ENCODE measurements around the gene SMIM12.
A peak's percentile ranks its signal among the peaks of the same experiment; 100 is the strongest.

Gene SMIM12

DNA sequence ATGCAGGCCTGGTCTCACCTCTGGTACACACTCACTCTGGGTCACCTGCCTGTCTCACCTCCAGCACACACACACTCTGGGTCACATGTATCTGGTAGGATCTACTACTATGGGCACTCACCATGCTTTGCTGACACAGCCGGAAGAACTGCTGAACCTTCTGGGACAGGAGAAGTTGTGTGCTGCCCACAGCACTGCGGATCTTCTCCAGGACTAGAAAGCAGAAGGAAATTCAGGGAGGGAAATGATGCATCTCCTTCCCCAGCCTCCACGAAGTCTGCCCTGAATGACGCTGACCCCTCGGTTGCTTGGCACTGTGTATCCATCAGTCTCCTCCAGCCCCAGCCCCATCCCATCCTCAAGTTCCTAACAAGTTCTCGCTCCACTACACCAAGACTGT, 7.9 kb upstream of the SMIM12 start:
- ATAC-seq (ENCODE audit: low read depth) (no peak), DNase-seq (ENCODE audit: low spot score in 2 of 2) (no peak)
- H3K36me3 Mint-ChIP-seq, result peaks cover 2% of the 10 kb centered on the region
- peaks cover 7% of the 10 kb centered on the region for H3K4me1 Mint-ChIP-seq
- H3K9me3 Mint-ChIP-seq, result no peaks in the 10 kb centered on the region
- no peaks in the 10 kb centered on the region for H3K27me3 Mint-ChIP-seq
- H3K4me3 Mint-ChIP-seq, result peak overlapping the region; percentile 54
- peak overlapping the region; percentile 43 for H3K27ac Mint-ChIP-seq

DNA sequence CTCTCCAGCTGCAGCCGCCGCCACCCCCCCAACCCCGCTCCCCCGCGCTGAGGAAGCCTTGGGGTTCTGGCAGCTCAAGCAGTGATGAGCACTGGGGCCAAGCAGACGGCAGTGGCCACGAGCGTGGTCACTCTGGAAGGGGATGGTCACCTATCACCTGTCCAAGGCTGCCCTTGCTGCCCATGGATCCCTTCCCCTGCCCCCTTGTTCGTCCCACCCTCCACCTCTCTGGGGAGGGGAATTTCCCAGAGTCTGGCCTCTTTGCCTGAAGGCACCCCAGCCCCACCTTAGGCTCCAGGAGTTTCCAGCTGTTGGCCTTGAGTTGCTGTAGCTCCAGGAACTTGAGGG, 7.2 kb upstream of the SMIM12 start:
- no peaks in the 10 kb centered on the region for H3K36me3 Mint-ChIP-seq
- no peak for ATAC-seq (ENCODE audit: low read depth)
- H3K27ac Mint-ChIP-seq, result peak overlapping the region; percentile 68
- H3K27me3 Mint-ChIP-seq, result no peaks in the 10 kb centered on the region
- no peaks in the 10 kb centered on the region for H3K9me3 Mint-ChIP-seq
- DNase-seq (ENCODE audit: low spot score in 2 of 2), result no peak
- peaks cover 7% of the 10 kb centered on the region for H3K4me1 Mint-ChIP-seq
- H3K4me3 Mint-ChIP-seq, result peak overlapping the region; percentile 87

DNA sequence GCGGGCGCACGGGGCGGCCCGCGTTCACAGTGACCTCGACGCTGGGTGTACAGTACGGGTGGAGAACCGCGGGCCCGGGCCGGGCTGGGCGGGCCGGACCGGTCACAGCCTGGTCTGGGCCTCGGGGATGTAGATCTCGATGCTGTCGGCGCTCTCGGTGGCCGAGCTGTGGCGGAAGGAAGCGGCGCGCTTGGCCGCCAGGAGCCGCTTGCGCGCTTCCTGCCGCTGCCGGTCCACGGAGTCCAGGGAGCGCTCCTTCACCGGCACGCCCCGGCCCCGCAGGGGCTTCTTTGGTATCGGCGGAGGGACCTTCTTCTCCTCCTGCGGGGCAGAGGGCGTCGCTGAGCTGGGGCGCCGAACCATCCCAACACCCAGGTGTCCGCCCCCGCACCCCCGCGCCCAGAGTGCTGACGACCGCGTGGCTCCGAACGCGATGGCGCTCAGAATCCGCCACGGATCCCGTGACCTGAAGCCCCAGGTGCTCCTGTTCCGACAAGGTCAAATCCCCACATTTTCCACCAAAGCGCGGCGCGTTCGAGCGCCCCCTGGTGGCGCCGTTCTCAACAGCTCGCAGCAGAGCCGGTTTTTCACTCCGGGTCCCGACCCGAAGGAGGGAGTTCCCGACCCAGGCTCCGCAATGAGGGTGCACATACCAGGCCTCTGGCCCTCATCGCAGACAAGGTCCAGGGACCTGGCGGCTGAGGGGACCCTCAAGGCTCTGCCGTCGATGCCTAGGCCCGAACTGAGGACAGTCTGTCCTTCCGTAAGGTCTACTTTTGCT, 6.6 kb upstream of the SMIM12 start:
- no peaks in the 10 kb centered on the region for H3K9me3 Mint-ChIP-seq
- peaks cover 7% of the 10 kb centered on the region for H3K4me1 Mint-ChIP-seq
- H3K36me3 Mint-ChIP-seq, result no peaks in the 10 kb centered on the region
- DNase-seq (ENCODE audit: low spot score in 2 of 2) (peak; percentile 94 to 97), ATAC-seq (ENCODE audit: low read depth) (peak; percentile 78)
- H3K27me3 Mint-ChIP-seq, result no peaks in the 10 kb centered on the region
- H3K27ac Mint-ChIP-seq, result peak overlapping the region; percentile 68
- H3K4me3 Mint-ChIP-seq, result peak overlapping the region; percentile 87

DNA sequence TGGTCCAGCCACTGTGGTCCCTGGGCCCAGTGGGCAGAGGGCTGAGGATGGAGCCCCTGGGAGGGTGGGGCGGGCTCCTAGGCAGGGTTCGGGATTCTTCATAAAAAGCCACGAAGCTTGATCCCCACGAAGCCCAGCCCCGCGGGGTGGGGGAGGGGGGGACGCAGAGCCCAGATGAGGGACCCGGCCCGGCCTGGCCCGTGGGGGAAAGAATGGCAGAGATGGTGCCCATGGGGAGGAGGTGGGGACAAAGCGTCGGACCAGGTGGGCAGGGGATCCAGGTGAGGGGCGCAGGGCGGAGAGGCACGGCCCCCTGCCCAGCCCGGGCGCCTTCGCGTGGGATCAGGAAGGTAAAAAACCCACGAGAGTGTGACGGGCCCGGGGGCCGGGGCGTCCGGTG, 6.0 kb upstream of the SMIM12 start:
- H3K4me3 Mint-ChIP-seq, result peak overlapping the region; percentile 78
- no peaks in the 10 kb centered on the region for H3K9me3 Mint-ChIP-seq
- peaks cover 7% of the 10 kb centered on the region for H3K4me1 Mint-ChIP-seq
- no peak for ATAC-seq (ENCODE audit: low read depth)
- DNase-seq (ENCODE audit: low spot score in 2 of 2), result no peak
- no peaks in the 10 kb centered on the region for H3K27me3 Mint-ChIP-seq
- peak overlapping the region; percentile 68 for H3K27ac Mint-ChIP-seq
- H3K36me3 Mint-ChIP-seq, result no peaks in the 10 kb centered on the region

DNA sequence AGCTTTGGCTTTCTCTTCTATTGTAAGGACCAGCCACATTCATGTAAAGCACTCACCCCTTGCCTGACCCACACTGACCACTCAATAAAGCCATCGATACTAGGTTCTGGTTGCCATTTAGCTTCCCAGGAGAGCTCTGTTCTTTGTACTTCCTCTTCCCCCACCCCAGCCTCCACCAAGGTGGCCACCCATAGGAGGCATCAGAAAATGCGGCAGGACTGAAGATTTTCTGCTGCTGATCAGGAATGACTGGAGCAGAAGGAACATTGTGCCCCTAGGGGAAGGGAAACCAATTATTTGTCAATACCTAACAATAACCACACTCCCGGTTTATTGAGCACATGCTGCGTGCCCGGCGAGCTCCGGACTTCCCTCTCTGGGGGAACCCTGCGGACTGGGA, 5.2 kb upstream of the SMIM12 start:
- Mint-ChIP-seq H3K4me3 (peak overlapping the region; percentile 80), H3K4me1 (peaks cover 13% of the 10 kb centered on the region), H3K36me3 (no peaks in the 10 kb centered on the region)

DNA sequence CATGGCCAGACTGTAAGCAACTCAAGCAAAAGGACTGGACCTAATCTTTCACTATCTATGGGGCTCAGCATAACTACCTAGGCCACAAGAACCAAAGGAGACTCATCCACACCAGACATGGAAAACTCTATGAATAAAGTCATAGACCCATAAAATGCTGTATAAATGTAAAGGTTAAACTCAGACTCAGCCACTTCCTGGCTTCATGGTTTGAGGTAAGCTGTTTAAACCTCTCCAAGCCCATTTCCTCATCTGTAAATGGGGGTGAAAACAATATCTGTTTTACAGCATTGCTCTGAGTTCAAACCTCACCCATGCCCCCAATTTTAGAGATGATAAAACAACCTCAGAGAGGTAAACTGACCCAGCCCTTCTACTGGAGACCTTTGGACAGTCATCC, 4.0 kb upstream of the SMIM12 start:
- Mint-ChIP-seq H3K27me3 (no peaks in the 10 kb centered on the region), H3K27ac (no peak overlapping the region), H3K4me1 (peaks cover 21% of the 10 kb centered on the region), H3K4me3 (no peak overlapping the region), H3K9me3 (no peaks in the 10 kb centered on the region), H3K36me3 (no peaks in the 10 kb centered on the region)
- ATAC-seq (ENCODE audit: low read depth), result no peak
- DNase-seq (ENCODE audit: low spot score in 2 of 2), result no peak

More for the DNA sequence above, 5.2 kb upstream of the SMIM12 start:
- H3K9me3 Mint-ChIP-seq, result no peaks in the 10 kb centered on the region
- H3K27ac Mint-ChIP-seq, result peak overlapping the region; percentile 68
- H3K27me3 Mint-ChIP-seq, result no peaks in the 10 kb centered on the region
- ATAC-seq (ENCODE audit: low read depth) (no peak), DNase-seq (ENCODE audit: low spot score in 2 of 2) (no peak)

DNA sequence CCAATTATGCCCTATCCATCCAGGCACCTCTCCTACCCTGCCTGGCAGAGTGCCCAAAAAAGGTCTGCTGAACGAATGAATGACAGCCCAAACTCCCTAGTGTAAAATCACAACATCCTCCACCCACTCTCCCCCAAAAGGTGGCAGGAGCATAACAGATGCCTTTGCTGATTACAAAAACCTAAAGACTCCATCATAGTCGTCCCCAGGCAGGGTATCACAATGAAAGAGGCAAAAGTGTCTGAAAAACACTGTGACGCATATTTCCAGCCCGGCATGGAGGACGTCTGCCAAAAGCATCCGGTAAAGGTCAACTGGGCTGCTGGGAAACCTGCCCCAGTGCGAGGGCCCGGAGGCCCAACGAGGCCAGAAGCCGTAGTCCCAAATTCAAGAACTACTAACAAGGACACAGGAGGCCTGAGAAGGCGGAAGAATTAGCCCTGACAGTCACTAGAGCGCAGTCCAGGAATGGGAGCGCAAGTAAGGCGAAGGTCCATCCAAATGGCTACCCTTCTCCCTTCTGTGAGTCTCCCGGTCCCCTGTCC, 576 bp downstream of the SMIM12 start:
- peak; percentile 16 to 20 for DNase-seq (ENCODE audit: low spot score in 2 of 2)
- no peaks in the 10 kb centered on the region for H3K9me3 Mint-ChIP-seq
- H3K27ac Mint-ChIP-seq, result peak overlapping the region; percentile 78
- peaks cover 3% of the 10 kb centered on the region for H3K36me3 Mint-ChIP-seq
- H3K4me1 Mint-ChIP-seq, result peaks cover 23% of the 10 kb centered on the region
- H3K27me3 Mint-ChIP-seq, result no peaks in the 10 kb centered on the region
- ATAC-seq (ENCODE audit: low read depth), result peak; percentile 16
- H3K4me3 Mint-ChIP-seq, result peak overlapping the region; percentile 91

DNA sequence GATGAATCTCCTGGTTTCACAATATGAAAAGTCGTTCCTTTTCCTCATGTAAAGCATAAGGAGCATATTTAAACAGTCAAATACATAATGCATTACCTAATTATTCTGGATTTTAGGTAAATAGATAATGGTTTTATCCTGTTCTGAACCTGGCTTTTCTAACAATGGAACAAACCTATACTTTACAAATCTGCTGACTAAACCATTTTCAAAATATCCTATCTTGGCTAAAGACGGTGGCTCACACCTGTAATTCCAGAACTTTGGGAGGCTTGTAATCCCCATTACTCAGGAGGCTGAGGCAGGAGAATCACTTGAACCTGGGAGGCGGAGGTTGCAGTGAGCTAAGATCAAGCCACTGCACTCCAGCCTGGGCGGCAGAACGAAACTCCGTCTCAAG, 2.9 kb downstream of the SMIM12 start:
- Mint-ChIP-seq H3K4me1 (peaks cover 29% of the 10 kb centered on the region), H3K4me3 (no peak overlapping the region), H3K9me3 (no peaks in the 10 kb centered on the region), H3K27ac (no peak overlapping the region), H3K36me3 (peaks cover 11% of the 10 kb centered on the region), H3K27me3 (no peaks in the 10 kb centered on the region)
- DNase-seq (ENCODE audit: low spot score in 2 of 2) (no peak), ATAC-seq (ENCODE audit: low read depth) (no peak)

DNA sequence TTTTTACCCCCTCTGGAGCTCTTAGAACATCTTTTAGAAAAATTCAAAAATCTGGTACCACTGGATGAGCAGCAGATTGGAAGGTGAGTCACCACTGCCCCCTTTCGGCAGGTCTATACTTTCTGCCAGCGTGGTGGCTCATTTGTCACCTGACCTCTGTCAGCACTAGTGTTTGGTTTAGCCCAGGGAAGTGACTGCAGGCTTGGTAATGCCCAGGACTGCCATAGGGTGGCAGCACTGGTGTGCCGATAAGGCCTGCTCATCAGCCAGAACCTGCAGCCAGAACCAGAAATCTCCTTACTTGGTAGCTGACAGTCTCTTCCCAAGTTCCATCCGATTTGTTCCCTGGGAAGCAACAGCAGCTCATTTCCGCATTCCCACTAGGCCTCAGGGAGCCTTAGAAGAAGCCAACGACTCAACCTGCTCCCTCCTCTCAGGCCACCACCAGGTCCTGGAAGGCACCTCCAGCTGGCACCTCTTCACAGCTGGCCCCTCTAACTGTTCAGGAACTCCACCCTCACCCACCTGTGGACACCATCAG, 6.8 kb downstream of the SMIM12 start:
- no peaks in the 10 kb centered on the region for H3K9me3 Mint-ChIP-seq
- peak overlapping the region; percentile 58 for H3K27ac Mint-ChIP-seq
- DNase-seq (ENCODE audit: low spot score in 2 of 2), result peak; percentile 76 to 77
- H3K4me1 Mint-ChIP-seq, result peaks cover 21% of the 10 kb centered on the region
- ATAC-seq (ENCODE audit: low read depth), result peak; percentile 99
- no peak overlapping the region for H3K4me3 Mint-ChIP-seq
- no peaks in the 10 kb centered on the region for H3K27me3 Mint-ChIP-seq
- peaks cover 23% of the 10 kb centered on the region for H3K36me3 Mint-ChIP-seq

DNA sequence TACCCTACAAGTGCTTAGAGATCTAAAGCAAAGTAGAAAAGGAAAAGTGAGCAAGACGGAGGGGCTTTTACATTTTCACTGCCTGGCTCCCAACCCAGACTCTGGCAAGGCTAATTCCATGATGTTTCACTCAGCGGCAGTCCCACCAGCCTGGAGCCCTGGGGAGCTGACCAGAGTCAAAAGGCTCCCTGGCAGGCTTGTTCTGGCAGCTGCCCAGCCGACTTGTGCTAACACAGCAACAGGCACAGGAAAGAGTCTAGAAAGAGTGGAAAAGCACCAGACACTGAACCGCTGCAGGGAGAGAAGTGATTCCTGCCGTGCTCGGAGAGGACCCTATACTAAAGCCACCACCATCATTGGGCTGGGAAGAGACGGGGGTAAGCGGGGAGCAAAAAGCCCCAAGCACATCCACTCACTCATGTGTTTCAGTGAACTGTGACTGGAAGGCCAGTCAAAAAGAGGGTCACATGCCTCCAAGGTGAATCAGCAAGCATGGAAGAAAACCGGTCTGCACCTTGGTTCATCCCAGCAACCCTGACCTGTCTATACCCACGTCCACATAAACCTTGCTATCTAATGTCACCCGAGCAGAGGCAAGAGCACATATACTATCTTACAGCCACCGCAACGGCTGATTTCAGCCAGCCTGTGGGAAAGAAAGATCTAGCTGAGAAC, 8.0 kb downstream of the SMIM12 start:
- peaks cover 23% of the 10 kb centered on the region for H3K36me3 Mint-ChIP-seq
- no peak for ATAC-seq (ENCODE audit: low read depth)

DNA sequence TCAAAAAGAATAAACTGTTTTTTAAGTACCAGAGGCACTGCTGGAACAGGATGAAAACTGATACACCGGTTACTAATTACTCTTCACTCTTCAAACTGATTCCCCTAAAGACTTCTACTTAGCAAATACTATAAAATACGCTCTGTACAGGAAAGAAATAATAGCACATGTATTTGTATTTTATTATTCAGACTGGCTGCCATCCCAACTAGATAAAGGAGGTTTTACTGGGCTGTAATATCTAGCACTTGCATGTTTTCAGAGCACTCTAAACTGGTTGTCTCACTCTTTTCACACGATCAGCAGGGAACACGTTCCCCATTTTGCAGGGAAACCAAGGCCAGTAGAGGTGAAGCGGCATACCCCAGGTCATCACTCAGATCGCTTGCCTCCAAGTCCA, 9.2 kb downstream of the SMIM12 start:
- Mint-ChIP-seq H3K36me3 (peaks cover 20% of the 10 kb centered on the region), H3K4me3 (no peak overlapping the region), H3K27ac (no peak overlapping the region)

More for the DNA sequence above, 8.0 kb downstream of the SMIM12 start:
- Mint-ChIP-seq H3K4me1 (peaks cover 17% of the 10 kb centered on the region), H3K9me3 (no peaks in the 10 kb centered on the region), H3K27me3 (no peaks in the 10 kb centered on the region), H3K27ac (no peak overlapping the region), H3K4me3 (no peak overlapping the region)
- DNase-seq (ENCODE audit: low spot score in 2 of 2), result no peak

DNA sequence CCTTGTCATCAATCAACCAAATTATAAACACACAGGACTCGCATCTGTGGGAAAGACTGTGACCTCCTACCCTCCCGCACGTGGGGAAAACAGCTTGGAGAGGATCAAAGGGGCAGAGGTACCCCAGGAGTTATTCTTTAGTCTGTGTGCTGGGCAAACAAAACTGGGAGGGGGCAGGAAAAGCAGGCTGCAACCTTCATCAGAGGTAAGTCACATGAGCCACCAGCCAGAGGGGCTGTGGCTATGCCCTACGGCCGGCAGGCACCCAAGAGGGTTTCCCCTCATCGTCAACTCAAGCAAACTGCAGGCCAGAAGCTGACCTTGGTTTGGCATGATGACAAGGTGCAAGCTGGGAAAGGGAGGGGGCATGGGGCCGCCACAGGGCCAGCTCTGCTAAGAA, 12.5 kb downstream of the SMIM12 start:
- no peaks in the 10 kb centered on the region for H3K9me3 Mint-ChIP-seq
- ATAC-seq (ENCODE audit: low read depth) (no peak), DNase-seq (ENCODE audit: low spot score in 2 of 2) (no peak)
- H3K4me3 Mint-ChIP-seq, result no peak overlapping the region
- H3K4me1 Mint-ChIP-seq, result peaks cover 21% of the 10 kb centered on the region
- H3K27me3 Mint-ChIP-seq, result no peaks in the 10 kb centered on the region
- peaks cover 18% of the 10 kb centered on the region for H3K36me3 Mint-ChIP-seq
- no peak overlapping the region for H3K27ac Mint-ChIP-seq

More for the DNA sequence above, 9.2 kb downstream of the SMIM12 start:
- DNase-seq (ENCODE audit: low spot score in 2 of 2) (no peak), ATAC-seq (ENCODE audit: low read depth) (no peak)
- peaks cover 17% of the 10 kb centered on the region for H3K4me1 Mint-ChIP-seq
- H3K9me3 Mint-ChIP-seq, result no peaks in the 10 kb centered on the region
- H3K27me3 Mint-ChIP-seq, result no peaks in the 10 kb centered on the region

DNA sequence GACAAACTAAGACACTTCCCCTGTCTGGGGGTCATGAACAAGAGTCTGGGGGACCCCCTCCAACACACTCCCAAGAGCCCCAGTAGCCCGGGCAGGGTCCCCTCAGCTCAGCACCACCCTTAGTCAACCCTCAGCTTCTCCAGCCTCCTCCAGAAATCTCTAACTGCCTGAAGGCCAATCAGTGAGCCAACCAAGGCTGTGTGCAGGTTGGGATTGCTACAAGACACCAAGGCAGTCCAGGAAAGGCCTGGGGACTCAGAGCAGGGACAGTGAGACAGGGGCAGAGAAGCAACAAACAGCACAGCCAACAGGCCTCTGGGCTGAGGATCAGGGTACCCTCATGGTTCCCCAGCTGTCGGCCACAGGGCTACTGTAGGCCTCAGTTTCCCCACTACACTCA, 13.3 kb downstream of the SMIM12 start:
- ATAC-seq (ENCODE audit: low read depth) (no peak), DNase-seq (ENCODE audit: low spot score in 2 of 2) (no peak)
- peaks cover 21% of the 10 kb centered on the region for H3K4me1 Mint-ChIP-seq
- no peak overlapping the region for H3K27ac Mint-ChIP-seq
- no peaks in the 10 kb centered on the region for H3K27me3 Mint-ChIP-seq
- no peak overlapping the region for H3K4me3 Mint-ChIP-seq
- H3K36me3 Mint-ChIP-seq, result peaks cover 19% of the 10 kb centered on the region
- H3K9me3 Mint-ChIP-seq, result no peaks in the 10 kb centered on the region

DNA sequence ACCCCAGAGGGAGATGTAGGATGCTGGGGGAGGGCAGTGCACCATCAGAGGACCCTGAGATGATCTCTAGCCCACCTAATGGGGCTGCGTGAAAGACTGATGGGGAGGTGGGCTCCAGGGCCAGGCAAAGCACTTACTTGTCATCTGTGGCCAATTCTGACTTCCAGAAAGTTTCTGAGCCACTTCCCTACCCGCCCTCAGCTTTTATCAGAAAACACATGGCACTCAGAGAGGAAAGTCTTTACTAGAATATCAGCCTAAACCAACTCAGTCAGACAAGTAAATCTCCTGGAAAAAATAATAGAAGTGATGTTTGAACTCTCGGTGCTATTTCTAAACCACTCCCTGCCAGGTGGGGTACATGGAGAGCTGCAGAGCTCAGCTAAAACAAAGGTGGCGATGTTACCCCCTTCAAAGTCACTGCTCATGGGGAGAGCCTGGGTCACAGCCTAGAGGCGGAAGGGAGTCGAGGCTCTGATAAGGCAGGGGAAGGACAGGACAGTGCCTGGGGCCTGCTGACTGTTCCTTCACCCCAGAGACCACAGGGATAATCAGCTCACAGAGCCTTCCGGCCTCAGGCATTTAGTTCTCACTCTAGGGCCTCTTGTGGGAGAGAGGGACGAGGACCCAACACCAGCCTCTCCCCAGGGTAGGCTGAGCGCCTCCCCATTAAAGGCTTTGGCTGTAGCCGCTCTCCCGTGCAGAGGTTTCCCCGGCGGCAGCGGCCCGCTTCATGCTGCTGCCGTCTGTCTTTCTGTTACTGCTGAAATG, 14.2 kb downstream of the SMIM12 start:
- DNase-seq (ENCODE audit: low spot score in 2 of 2) (no peak), ATAC-seq (ENCODE audit: low read depth) (no peak)
- no peak overlapping the region for H3K27ac Mint-ChIP-seq
- H3K4me1 Mint-ChIP-seq, result peaks cover 17% of the 10 kb centered on the region
- H3K9me3 Mint-ChIP-seq, result no peaks in the 10 kb centered on the region
- H3K27me3 Mint-ChIP-seq, result no peaks in the 10 kb centered on the region
- no peak overlapping the region for H3K4me3 Mint-ChIP-seq
- peaks cover 17% of the 10 kb centered on the region for H3K36me3 Mint-ChIP-seq

All from memory B cell (primary cell).